ENCODE data around the gene DOCK3.

DOCK3 gene

GRCh38 chr3:51375571-51375970 lies 700.8 kb downstream of the DOCK3 start:
- no peak overlapping the region for H3K4me3 ChIP-seq (ENCODE audit: low read depth, low read length)
- no peak for TF ChIP-seq CTCF (IDR thresholded peaks at IDR 0.05; ENCODE audit: low read depth, low read length)

- no peak overlapping the region for H3K4me3 ChIP-seq (ENCODE audit: low read depth, low read length)
- no peak for TF ChIP-seq CTCF (IDR thresholded peaks at IDR 0.05; ENCODE audit: low read depth, low read length)
These were observed 703.3 kb downstream of the DOCK3 start for GRCh38 chr3:51378065-51378464.

- no peak for TF ChIP-seq CTCF (IDR thresholded peaks at IDR 0.05; ENCODE audit: low read depth, low read length)
- no peak overlapping the region for H3K4me3 ChIP-seq (ENCODE audit: low read depth, low read length)
These were observed 704.0 kb downstream of the DOCK3 start for GRCh38 chr3:51378726-51379125.

- TF ChIP-seq CTCF (IDR thresholded peaks at IDR 0.05; ENCODE audit: low read depth, low read length): no peak
- no peak overlapping the region for H3K4me3 ChIP-seq (ENCODE audit: low read depth, low read length)
These were observed 704.6 kb downstream of the DOCK3 start for GRCh38 chr3:51379301-51379700.

- TF ChIP-seq CTCF (IDR thresholded peaks at IDR 0.05; ENCODE audit: low read depth, low read length): no peak
These were observed 705.2 kb downstream of the DOCK3 start for GRCh38 chr3:51379746-51380455.

GRCh38 chr3:51380601-51381332 lies 706.0 kb downstream of the DOCK3 start:
- no peak for TF ChIP-seq CTCF (IDR thresholded peaks at IDR 0.05; ENCODE audit: low read depth, low read length)
- H3K4me3 ChIP-seq (ENCODE audit: low read depth, low read length): no peak overlapping the region

More at GRCh38 chr3:51379746-51380455, 705.2 kb downstream of the DOCK3 start:
- no peak overlapping the region for H3K4me3 ChIP-seq (ENCODE audit: low read depth, low read length)

GRCh38 chr3:51381333-51381705 lies 706.6 kb downstream of the DOCK3 start:
- no peak for TF ChIP-seq CTCF (IDR thresholded peaks at IDR 0.05; ENCODE audit: low read depth, low read length)
- H3K4me3 ChIP-seq (ENCODE audit: low read depth, low read length): no peak overlapping the region
